Astrocyte of the cerebellum (primary cell): ENCODE measurements around the gene MARK2.
A peak's percentile ranks its signal among the peaks of the same experiment; 100 is the strongest.

Source experiments
- DNase-seq: peaks from one replicate; pipeline ENCODE4 v3.0.0-alpha.2; 2011; ENCODE audit warnings: low read depth
- H3K4me3 ChIP-seq: 2 replicates; pipeline ENCODE4 v1.5.1; 2011; ENCODE audit warnings: mild to moderate bottlenecking, low read depth, low read length, moderate library complexity
- in situ Hi-C: cut with HindIII; loops from 2 replicates; pipeline ENCODE4 v1.10.0; 2017; ENCODE audit warnings: low sequenced_read_pairs
- TF ChIP-seq, protein P1 (sequence below): IDR thresholded peaks from 2 replicates; pipeline ENCODE4 v1.5.1; 2012; ENCODE audit warnings: low read length, low read depth, moderate library complexity, mild to moderate bottlenecking; ENCODE audit errors: missing control alignments

Gene MARK2

DNA sequence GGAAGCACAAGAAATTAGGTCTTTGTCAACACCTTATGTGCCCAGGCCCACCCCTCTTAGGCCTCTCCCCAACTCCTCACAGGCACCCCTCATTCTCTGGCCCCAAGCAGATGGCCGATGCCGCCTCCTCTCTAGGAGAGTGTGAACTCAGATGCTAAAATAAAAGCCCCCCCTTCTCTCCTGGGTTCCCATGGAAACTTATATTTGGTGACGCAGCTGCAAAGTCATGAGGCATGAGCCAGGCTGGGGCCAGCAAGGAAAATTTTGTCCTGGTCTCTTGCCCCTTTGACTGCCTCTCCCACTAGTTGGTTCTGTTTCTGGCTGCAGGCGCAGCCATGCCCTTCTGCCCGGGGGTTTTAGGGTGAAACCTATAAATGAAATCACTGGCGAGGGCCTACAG, 66.3 kb downstream of the MARK2 start:
- no peak for DNase-seq
- TF ChIP-seq, protein P1, sequence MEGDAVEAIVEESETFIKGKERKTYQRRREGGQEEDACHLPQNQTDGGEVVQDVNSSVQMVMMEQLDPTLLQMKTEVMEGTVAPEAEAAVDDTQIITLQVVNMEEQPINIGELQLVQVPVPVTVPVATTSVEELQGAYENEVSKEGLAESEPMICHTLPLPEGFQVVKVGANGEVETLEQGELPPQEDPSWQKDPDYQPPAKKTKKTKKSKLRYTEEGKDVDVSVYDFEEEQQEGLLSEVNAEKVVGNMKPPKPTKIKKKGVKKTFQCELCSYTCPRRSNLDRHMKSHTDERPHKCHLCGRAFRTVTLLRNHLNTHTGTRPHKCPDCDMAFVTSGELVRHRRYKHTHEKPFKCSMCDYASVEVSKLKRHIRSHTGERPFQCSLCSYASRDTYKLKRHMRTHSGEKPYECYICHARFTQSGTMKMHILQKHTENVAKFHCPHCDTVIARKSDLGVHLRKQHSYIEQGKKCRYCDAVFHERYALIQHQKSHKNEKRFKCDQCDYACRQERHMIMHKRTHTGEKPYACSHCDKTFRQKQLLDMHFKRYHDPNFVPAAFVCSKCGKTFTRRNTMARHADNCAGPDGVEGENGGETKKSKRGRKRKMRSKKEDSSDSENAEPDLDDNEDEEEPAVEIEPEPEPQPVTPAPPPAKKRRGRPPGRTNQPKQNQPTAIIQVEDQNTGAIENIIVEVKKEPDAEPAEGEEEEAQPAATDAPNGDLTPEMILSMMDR = no peak
- no peak overlapping the region for H3K4me3 ChIP-seq
- in situ Hi-C loops = no loop called here

DNA sequence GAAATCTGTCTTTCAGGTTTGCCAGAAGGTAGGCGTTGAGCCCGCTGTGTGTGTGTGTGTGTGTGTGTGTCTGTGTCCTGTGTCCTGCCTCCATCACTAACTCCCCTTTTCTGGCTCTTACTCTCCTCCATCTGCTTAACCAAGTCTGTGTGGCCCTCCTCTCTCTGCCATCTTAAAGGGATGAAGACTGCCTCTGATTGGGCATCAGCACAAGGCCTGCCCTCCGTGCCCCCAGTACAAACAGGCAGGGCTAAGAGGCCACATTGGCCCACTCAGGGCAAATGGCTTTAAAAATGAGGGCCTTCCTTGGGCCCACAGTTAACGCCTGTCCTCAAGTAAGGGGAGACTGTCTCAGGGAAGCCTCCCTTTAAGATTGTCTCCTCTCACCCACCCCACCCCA, 67.2 kb downstream of the MARK2 start:
- H3K4me3 ChIP-seq = no peak overlapping the region
- TF ChIP-seq, protein P1 = no peak
- in situ Hi-C loops = no loop called here
- no peak for DNase-seq

DNA sequence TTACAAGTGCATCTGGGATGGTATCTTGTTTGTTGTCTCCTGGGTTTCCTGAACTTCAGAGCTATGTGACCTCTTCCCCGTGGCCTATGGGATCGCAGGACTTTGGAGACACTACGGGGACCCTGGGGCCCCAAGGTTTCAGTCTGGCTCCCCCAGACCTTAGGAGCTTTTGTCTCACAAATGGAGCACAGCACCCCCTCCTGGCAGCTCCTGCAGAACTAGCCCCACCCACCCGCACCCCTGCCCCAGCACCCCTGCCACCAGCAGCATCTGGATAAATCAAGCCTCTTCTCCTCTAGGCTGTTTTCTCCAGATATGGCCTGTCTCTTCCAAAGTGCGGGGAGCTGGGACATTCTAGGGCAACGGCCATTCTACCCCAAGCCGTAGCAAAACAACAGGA, 67.7 kb downstream of the MARK2 start:
- DNase-seq = no peak
- in situ Hi-C loops = no loop called here
- H3K4me3 ChIP-seq = no peak overlapping the region
- TF ChIP-seq, protein P1 = peak; percentile 12

DNA sequence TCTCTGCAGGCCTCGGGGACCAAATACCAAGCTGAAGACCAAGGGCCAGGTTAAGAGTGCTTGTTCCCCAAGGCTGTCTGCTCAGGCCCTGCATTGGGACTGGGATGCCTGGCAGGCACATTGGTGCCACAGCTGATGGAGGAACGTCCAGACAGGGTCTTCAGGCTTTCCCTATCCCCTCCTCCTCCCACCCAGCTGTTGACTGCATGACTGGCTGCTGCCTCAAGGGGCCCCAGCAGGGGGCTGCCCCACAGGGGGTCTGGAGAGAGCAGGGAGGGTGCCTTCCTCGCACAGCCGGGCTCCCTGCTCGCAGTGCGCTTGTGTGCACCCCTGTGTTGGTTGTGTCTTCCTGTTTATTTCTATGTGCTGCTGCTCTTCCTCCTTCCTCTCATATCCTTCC, 68.2 kb downstream of the MARK2 start:
- no peak overlapping the region for H3K4me3 ChIP-seq
- in situ Hi-C loops = no loop called here
- TF ChIP-seq, protein P1 = no peak
- no peak for DNase-seq

DNA sequence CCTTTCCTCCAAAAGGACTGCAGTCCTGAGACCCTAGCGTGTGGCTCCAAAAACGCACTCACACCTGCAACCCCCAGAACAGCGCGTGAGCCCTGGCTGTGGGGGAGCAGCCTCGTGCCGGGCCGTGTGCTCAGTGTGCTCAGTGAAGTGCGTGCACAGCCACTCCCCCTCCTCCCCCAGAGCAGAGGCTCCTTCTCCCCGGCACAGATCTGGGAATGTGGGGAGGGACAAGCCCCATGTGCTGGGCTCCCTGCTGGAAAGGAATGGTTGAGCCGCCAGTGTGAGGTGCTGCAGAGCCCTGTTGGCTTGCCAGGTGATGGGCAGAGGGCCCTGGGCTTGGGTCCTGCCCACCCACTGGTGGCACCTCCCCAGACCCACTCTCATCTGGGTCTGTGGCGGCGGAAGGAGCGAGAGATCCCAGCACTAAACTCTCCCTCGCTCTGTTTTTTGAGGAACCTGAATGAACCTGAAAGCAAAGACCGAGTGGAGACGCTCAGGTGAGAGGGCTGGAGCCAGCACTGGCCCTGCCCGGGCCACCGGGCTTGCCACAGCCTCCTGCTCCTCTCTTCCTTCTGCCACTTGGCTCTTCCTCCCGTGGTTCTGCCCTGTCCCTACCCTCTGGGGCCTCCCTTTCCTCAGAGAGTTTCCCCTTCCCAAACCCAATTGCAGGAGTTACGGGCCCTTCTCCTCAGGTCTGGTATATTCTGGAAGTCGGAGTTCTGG, 69.1 kb downstream of the MARK2 start:
- in situ Hi-C loops = no loop called here
- no peak for DNase-seq
- TF ChIP-seq, protein P1 = no peak
- no peak overlapping the region for H3K4me3 ChIP-seq

DNA sequence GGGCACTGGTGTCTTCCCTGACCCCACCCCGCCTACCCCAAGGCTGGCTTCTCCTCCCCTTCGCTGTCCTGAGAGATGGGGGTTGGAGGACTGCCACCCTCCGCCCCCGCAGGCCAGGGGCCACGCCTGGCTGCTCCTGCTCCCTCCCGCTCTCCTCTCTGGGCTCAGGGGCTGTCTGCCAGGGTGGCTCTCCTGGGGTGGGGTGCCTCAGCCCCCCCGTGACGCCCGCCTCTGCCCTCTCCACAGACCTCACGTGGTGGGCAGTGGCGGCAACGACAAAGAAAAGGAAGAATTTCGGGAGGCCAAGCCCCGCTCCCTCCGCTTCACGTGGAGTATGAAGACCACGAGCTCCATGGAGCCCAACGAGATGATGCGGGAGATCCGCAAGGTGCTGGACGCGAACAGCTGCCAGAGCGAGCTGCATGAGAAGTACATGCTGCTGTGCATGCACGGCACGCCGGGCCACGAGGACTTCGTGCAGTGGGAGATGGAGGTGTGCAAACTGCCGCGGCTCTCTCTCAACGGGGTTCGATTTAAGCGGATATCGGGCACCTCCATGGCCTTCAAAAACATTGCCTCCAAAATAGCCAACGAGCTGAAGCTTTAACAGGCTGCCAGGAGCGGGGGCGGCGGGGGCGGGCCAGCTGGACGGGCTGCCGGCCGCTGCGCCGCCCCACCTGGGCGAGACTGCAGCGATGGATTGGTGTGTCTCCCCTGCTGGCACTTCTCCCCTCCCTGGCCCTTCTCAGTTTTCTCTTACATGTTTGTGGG, 69.9 kb downstream of the MARK2 start:
- DNase-seq = no peak
- H3K4me3 ChIP-seq = no peak overlapping the region
- in situ Hi-C loops = no loop called here
- TF ChIP-seq, protein P1 = no peak
